Measurements from ENCODE around the gene TUBA4A.
A peak's percentile ranks its signal among the peaks of the same experiment; 100 is the strongest.
"Not testable (repeated sequence)": the region's sequence is repeated elsewhere in the genome, so short reads cannot be mapped to it uniquely, and the experiment has no call there.

TUBA4A gene

GRCh38 chr2:219291910-219292490 lies 38.3 kb upstream of the TUBA4A start:
- H3K27ac Mint-ChIP-seq: no peak overlapping the region
- H3K27me3 Mint-ChIP-seq: peaks cover 62% of the 10 kb centered on the region
- H3K36me3 Mint-ChIP-seq: no peaks in the 10 kb centered on the region
- peaks cover 20% of the 10 kb centered on the region for H3K4me1 Mint-ChIP-seq
- H3K4me3 Mint-ChIP-seq: no peak overlapping the region
- CTCF ChIA-PET: interaction anchor here (1.0 to 14.6 kb wide), 4 partner anchors 12 to 263 kb away, joined by 3 to 267 read pairs (median 50); partner anchors contain the start of genes DNAJB2, NHEJ1, TUBA4A and TUBA4B
- no peak for DNase-seq
- H3K9me3 Mint-ChIP-seq: no peaks in the 10 kb centered on the region

GRCh38 chr2:219291394-219291793 lies 37.7 kb upstream of the TUBA4A start:
- no peak for DNase-seq
- CTCF ChIA-PET: interaction anchor here (1.0 to 14.6 kb wide), 4 partner anchors 11 to 262 kb away, joined by 3 to 267 read pairs (median 27); partner anchors contain the start of genes DNAJB2, NHEJ1 and ZFAND2B
- no peak overlapping the region for H3K4me3 Mint-ChIP-seq
- no peak overlapping the region for H3K27ac Mint-ChIP-seq
- H3K36me3 Mint-ChIP-seq: no peaks in the 10 kb centered on the region
- H3K9me3 Mint-ChIP-seq: no peaks in the 10 kb centered on the region
- peaks cover 56% of the 10 kb centered on the region for H3K27me3 Mint-ChIP-seq
- H3K4me1 Mint-ChIP-seq: peaks cover 17% of the 10 kb centered on the region

GRCh38 chr2:219290381-219291171 lies 36.9 kb upstream of the TUBA4A start:
- no peaks in the 10 kb centered on the region for H3K36me3 Mint-ChIP-seq

GRCh38 chr2:219289537-219290361 lies 36.0 kb upstream of the TUBA4A start:
- H3K27ac Mint-ChIP-seq: no peak overlapping the region
- peak; percentile 14 for DNase-seq
- H3K4me1 Mint-ChIP-seq: peaks cover 7% of the 10 kb centered on the region
- no peaks in the 10 kb centered on the region for H3K9me3 Mint-ChIP-seq
- CTCF ChIA-PET: interaction anchor here (1.0 to 14.6 kb wide), 4 partner anchors 9 to 130 kb away, joined by 3 to 267 read pairs (median 26); partner anchors contain the start of genes DNAJB2 and NHEJ1
- H3K4me3 Mint-ChIP-seq: no peak overlapping the region
- H3K36me3 Mint-ChIP-seq: peaks cover 1% of the 10 kb centered on the region
- H3K27me3 Mint-ChIP-seq: peaks cover 40% of the 10 kb centered on the region

More at GRCh38 chr2:219290381-219291171, 36.9 kb upstream of the TUBA4A start:
- Mint-ChIP-seq H3K9me3 (no peaks in the 10 kb centered on the region), H3K4me3 (no peak overlapping the region), H3K27ac (no peak overlapping the region), H3K27me3 (peaks cover 48% of the 10 kb centered on the region), H3K4me1 (peaks cover 14% of the 10 kb centered on the region)
- CTCF ChIA-PET: interaction anchor here (1.0 to 14.6 kb wide), 5 partner anchors 10 to 131 kb away, joined by 3 to 267 read pairs (median 4); partner anchors contain the start of genes DNAJB2, NHEJ1 and ZFAND2B
- DNase-seq: no peak

- H3K36me3 Mint-ChIP-seq: peaks cover 2% of the 10 kb centered on the region
- H3K9me3 Mint-ChIP-seq: no peaks in the 10 kb centered on the region
- H3K27ac Mint-ChIP-seq: no peak overlapping the region
- CTCF ChIA-PET: interaction anchor here (1.0 to 14.6 kb wide), 3 partner anchors 9 to 115 kb away, joined by 3 to 267 read pairs (median 3); partner anchors contain the start of gene DNAJB2
- DNase-seq: peak; percentile 3
- peaks cover 3% of the 10 kb centered on the region for H3K4me1 Mint-ChIP-seq
- no peak overlapping the region for H3K4me3 Mint-ChIP-seq
- peaks cover 35% of the 10 kb centered on the region for H3K27me3 Mint-ChIP-seq
Observed at GRCh38 chr2:219289195-219289536, 35.4 kb upstream of the TUBA4A start.

- DNase-seq: peak; percentile 9
- Mint-ChIP-seq H3K36me3 (peaks cover 15% of the 10 kb centered on the region), H3K4me3 (no peak overlapping the region), H3K4me1 (peaks cover 4% of the 10 kb centered on the region), H3K27me3 (peaks cover 26% of the 10 kb centered on the region), H3K27ac (peak overlapping the region; percentile 14), H3K9me3 (no peaks in the 10 kb centered on the region)
- CTCF ChIA-PET: interaction anchor here (14.6 to 14.8 kb wide), 2 partner anchors 7 to 8 kb away, joined by 267 read pairs; partner anchors contain the start of gene DNAJB2
Observed at GRCh38 chr2:219287580-219288265, 34.0 kb upstream of the TUBA4A start.

GRCh38 chr2:219287116-219287440 lies 33.4 kb upstream of the TUBA4A start:
- H3K36me3 Mint-ChIP-seq: peaks cover 19% of the 10 kb centered on the region
- CTCF ChIA-PET: interaction anchor here (2.0 to 14.8 kb wide), 2 partner anchors 8 to 9 kb away, joined by 7 to 267 read pairs; no protein-coding TSS in a partner anchor
- DNase-seq, H3K4me3 Mint-ChIP-seq, H3K27ac Mint-ChIP-seq, H3K9me3 Mint-ChIP-seq, H3K4me1 Mint-ChIP-seq: not testable (repeated sequence)
- peaks cover 20% of the 10 kb centered on the region for H3K27me3 Mint-ChIP-seq

- DNase-seq: peak; percentile 17
- H3K4me3 Mint-ChIP-seq: no peak overlapping the region
- H3K27me3 Mint-ChIP-seq: peaks cover 16% of the 10 kb centered on the region
- CTCF ChIA-PET: interaction anchor here (2.0 to 14.8 kb wide), 2 partner anchors 9 kb away, joined by 7 to 267 read pairs; no protein-coding TSS in a partner anchor
- H3K27ac Mint-ChIP-seq: peak overlapping the region; percentile 45
- peaks cover 4% of the 10 kb centered on the region for H3K4me1 Mint-ChIP-seq
- peaks cover 22% of the 10 kb centered on the region for H3K36me3 Mint-ChIP-seq
- H3K9me3 Mint-ChIP-seq: no peaks in the 10 kb centered on the region
Observed at GRCh38 chr2:219286436-219287115, 32.9 kb upstream of the TUBA4A start.

- peak overlapping the region; percentile 45 for H3K27ac Mint-ChIP-seq
- peaks cover 10% of the 10 kb centered on the region for H3K27me3 Mint-ChIP-seq
- peaks cover 8% of the 10 kb centered on the region for H3K4me1 Mint-ChIP-seq
- H3K4me3 Mint-ChIP-seq: no peak overlapping the region
- CTCF ChIA-PET: interaction anchor here (2.0 to 14.8 kb wide), 2 partner anchors 8 to 9 kb away, joined by 7 to 267 read pairs; no protein-coding TSS in a partner anchor
- peaks cover 27% of the 10 kb centered on the region for H3K36me3 Mint-ChIP-seq
- DNase-seq: no peak
- H3K9me3 Mint-ChIP-seq: no peaks in the 10 kb centered on the region
Observed at GRCh38 chr2:219285894-219286425, 32.2 kb upstream of the TUBA4A start.

- Mint-ChIP-seq H3K4me3 (no peak overlapping the region), H3K36me3 (peaks cover 28% of the 10 kb centered on the region), H3K9me3 (no peaks in the 10 kb centered on the region), H3K4me1 (peaks cover 14% of the 10 kb centered on the region), H3K27ac (no peak overlapping the region), H3K27me3 (peaks cover 4% of the 10 kb centered on the region)
- no peak for DNase-seq
- CTCF ChIA-PET: interaction anchor here (2.0 to 14.8 kb wide), 2 partner anchors 8 to 10 kb away, joined by 7 to 267 read pairs; no protein-coding TSS in a partner anchor
Observed at GRCh38 chr2:219285373-219285735, 31.6 kb upstream of the TUBA4A start.

GRCh38 chr2:219284501-219285372 lies 31.0 kb upstream of the TUBA4A start:
- Mint-ChIP-seq H3K36me3 (peaks cover 31% of the 10 kb centered on the region), H3K27ac (no peak overlapping the region), H3K27me3 (peaks cover under 1% of the 10 kb centered on the region), H3K4me3 (no peak overlapping the region), H3K4me1 (peaks cover 20% of the 10 kb centered on the region), H3K9me3 (no peaks in the 10 kb centered on the region)
- CTCF ChIA-PET: interaction anchor here (14.8 kb wide), 1 partner anchor 11 kb away, joined by 267 read pairs; no protein-coding TSS in a partner anchor
- DNase-seq: no peak
